Muscle of arm (tissue), 12 donors: ENCODE results near the gene ATL1. TPM values are rescaled to one million over a fixed set of nuclear protein-coding genes. Genes with fewer than 3 reads are reported as not detected.

Experiments
- polyA plus RNA-seq, 12 donors: library from polyadenylated mRNA; unstranded; fragments of 120-200 nt; gene quantifications; one replicate each; pipeline ENCODE4 v1.2.1, GENCODE V29; 2013; ENCODE audit not compliant: insufficient read length in 12 of 12

ATL1 gene
- polyA plus RNA-seq, 12 donors: 3.5 to 16.4 (median 6.5) TPM; not detected in 2

Other genes with a start within 250 kb of the ATL1 start
- 1 to 10 TPM in 11 of 12 donors, not detected in 1; 5.4 to 9.0 (median 6.4) TPM for gene L2HGDH, start 247.9 kb upstream of the ATL1 start, polyA plus RNA-seq
- gene DMAC2L, start 247.8 kb upstream of the ATL1 start, polyA plus RNA-seq: 10 to 100 TPM; 15.2 to 53.6 (median 17.5) TPM
- gene CDKL1, start 163.3 kb upstream of the ATL1 start, polyA plus RNA-seq: 1 to 10 TPM in 10 of 12 donors, not detected in 2; 2.0 to 9.0 (median 4.5) TPM
- gene MAP4K5, start 27.6 kb upstream of the ATL1 start, polyA plus RNA-seq: 10 to 100 TPM in 11 of 12 donors, not detected in 1; 25.7 to 85.5 (median 37.5) TPM
- 10 to 100 TPM in 11 of 12 donors, not detected in 1; 22.5 to 43.8 (median 27.3) TPM for gene SAV1, start 108.2 kb downstream of the ATL1 start, polyA plus RNA-seq